NCI-H524 treated with DMSO at 0.1 percent for 48 hours (cell line): ENCODE data around the gene HTR7.

Source experiments
- DNase-seq: peaks from one replicate; lab custom pipeline; 2025; lab: John Stamatoyannopoulos, UW

The HTR7 gene

GRCh38 chr10:90740265-90740664 is 117.6 kb downstream of the HTR7 start:
- DNase-seq, result no peak

- DNase-seq, result no peak
Measured at GRCh38 chr10:90738885-90739284, 119.0 kb downstream of the HTR7 start.

GRCh38 chr10:90734415-90734814 is 123.4 kb downstream of the HTR7 start:
- no peak for DNase-seq

- no peak for DNase-seq
Measured at GRCh38 chr10:90732581-90732980, 125.3 kb downstream of the HTR7 start.

GRCh38 chr10:90723416-90724068 is 134.3 kb downstream of the HTR7 start:
- DNase-seq, result no peak

GRCh38 chr10:90722832-90723231 is 135.0 kb downstream of the HTR7 start:
- DNase-seq, result no peak

GRCh38 chr10:90718182-90718581 is 139.7 kb downstream of the HTR7 start:
- no peak for DNase-seq

- DNase-seq, result no peak
Measured at GRCh38 chr10:90712529-90712928, 145.3 kb downstream of the HTR7 start.

- DNase-seq, result no peak
Measured at GRCh38 chr10:90709727-90710126, 148.1 kb downstream of the HTR7 start.

GRCh38 chr10:90707657-90708056 is 150.2 kb downstream of the HTR7 start:
- DNase-seq, result no peak

GRCh38 chr10:90701428-90701827 is 156.4 kb downstream of the HTR7 start:
- DNase-seq, result no peak

- no peak for DNase-seq
Measured at GRCh38 chr10:90695915-90696676, 161.7 kb downstream of the HTR7 start.
